Lung microvascular endothelial cell (primary cell): ENCODE results near the gene MYO5A. TPM values are rescaled to one million over a fixed set of nuclear protein-coding genes. Genes with fewer than 3 reads are reported as not detected.
A peak's percentile ranks its signal among the peaks of the same experiment; 100 is the strongest.
"Not testable (repeated sequence)": the region's sequence is repeated elsewhere in the genome, so short reads cannot be mapped to it uniquely, and the experiment has no call there.

ENCODE experiments used
- DNase-seq, 2 donors: peaks; one replicate each; pipeline versions ENCODE4 v3.0.0 to v3.0.0-alpha.2; 2010; ENCODE audit warnings: low read depth in 2 of 2
- total RNA-seq: library from RNA; depleted of rRNA; stranded (reverse); fragments of >200 nt; gene quantifications from 2 replicates; pipeline ENCODE4 v1.2.1, GENCODE V29; 2014

The MYO5A gene
- total RNA-seq, 1 donor from 2014 or later: 21.2 TPM

DNA sequence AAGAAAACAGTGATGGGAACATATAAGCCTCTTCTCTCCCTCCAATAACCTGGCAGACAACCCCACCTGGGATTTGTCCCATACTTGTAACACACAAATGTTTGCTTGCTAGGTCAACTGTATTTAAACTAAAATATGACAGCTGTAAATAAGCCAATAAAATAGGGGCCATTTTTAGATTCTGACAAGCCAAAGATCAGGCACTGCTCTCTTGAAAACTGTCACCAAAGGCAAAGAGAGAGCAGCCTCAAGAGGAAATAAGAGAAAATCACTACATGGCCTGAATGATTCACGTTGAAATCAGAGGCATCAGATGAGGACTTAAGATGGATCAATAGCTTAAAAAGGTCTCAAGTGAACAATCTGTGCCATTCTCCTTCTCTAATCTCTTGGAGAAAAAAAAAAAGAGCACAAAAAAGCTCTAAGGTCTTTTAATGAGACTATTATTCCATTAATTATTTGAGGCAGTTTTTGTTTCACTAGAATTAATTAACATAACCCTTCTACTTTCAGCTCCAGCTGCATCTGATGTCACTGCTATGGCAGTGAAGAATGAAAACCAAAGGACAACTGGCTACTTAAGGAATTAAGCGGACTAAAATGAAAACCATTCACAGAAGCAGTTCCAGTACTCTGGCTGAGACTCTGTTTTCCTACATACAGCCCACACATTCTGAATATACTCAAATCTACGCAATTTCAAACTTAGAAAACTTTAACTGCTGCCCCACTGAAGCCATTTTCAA lies 19.0 kb downstream of the MYO5A start:
- no peak for DNase-seq

DNA sequence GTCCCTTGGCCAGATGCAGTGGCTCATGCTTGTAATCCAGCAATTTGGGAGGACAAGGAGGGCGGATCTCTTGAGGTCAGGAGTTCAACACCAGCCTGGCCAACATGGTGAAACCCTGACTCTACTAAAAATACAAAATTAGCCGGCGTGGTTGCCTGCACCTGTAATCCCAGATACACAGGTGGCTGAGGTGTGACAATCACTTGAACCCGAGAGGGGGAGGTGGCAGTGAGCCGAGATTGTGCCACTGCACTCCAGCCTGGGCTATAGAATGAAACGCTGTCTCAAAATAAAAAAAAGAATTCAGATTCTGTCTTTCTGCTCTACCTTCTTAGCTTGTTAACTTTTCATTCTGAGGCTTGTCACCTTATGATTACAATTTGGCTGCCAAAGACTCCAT lies 22.1 kb downstream of the MYO5A start:
- no peak for DNase-seq

DNA sequence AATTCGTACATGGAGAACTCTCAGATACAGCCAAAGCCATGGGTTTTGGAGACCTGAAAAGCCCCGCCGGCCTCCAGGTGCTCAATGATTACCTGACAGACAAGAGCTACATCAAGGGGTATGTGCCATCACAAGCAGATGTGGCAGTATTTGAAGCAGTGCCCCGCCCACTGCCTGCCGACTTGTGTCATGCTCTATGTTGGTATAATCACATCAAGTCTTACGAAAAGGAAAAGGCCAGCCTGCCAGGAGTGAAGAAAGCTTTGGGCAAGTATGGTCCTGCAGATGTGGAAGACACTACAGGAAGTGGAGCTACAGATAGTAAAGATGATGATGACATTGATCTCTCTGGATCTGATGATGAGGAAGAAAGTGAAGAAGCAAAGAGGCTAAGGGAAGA lies 23.5 kb downstream of the MYO5A start:
- DNase-seq: no peak

DNA sequence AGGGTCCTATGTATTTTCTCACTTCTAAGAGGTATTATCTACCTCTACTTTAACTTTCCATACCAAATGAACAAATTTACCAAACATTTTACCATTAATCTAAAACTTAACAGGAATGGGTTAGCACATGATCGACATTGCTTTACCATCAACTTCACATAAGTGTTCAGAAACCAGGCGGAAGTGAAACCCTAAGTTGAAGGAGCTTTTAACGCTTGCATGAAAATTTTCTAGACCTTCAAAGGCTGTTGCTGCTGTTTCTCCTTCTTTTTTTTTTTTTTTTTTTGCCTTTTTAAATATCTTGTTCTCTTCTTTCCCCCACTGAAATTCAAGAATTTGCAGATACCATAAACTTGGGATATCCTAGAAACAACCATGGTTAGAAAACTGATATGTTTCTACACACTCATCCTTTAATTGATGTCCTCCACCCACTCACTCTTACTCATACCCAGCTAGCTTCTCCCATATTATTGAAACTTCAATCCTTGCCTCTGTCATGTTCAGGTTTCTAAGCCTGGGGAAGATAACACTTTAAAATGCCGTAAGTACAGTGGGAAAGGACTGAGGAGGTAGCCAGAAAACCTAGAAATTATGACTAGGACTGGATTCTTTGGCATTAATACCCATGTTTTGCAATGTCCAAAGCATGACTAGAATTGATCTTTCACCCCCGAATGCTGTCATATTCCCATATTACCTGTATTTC lies 24.7 kb downstream of the MYO5A start:
- DNase-seq: no peak

DNA sequence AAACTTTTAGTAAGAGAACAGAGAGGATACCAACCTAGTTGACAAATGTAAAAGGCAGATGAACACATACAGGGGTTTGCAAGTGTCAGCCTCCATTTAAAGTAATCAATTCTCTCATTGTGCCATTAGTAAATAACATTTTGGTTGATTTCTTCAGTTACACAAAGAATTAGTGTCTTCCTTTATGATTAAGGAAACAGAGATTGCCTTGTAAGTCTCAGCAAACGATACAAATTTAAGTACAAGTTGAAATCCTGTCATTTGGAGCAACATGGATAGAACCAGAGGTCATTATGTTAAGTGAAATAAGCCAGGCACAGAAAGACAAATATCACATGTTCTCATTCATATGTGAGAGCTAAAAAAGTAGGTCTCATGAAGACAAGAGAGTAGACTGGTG lies 26.1 kb downstream of the MYO5A start:
- no peak for DNase-seq

DNA sequence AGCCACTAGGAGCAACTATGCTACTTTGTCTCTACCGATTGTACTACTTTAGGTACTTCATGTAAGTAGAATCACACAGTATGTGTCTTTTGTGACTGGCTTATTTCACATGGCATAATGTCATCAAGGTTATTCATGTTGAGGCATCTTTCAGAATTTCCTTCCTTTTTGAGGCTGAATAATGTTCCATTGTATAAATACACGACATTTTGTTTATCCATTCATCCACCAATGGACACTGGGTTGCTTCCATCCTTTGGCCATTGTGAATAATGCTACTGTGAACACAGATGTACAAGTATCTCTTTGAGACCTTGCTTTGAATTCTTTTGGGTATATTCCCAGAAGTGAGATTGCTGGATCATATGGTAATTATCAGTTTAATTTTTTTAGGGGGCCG lies 29.2 kb downstream of the MYO5A start:
- no peak for DNase-seq

DNA sequence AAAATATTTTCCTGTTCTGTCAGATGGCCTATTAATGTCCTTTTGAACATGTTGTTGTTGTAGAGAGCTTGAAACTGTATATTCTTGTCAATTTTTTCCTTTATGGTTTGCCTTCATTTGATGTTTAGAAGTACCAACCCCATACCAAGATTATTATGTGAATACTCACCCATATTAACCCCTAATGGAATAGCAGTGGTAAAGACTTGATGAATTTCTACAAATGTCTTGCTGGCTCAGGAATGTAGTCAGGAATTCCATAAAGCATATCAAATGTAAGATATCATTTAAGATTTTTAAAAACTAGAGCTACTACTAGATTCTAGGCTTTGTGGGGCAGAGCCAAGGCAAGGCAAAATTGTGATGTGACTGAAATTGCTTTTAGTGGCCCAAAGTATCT lies 30.0 kb downstream of the MYO5A start:
- no peak for DNase-seq

DNA sequence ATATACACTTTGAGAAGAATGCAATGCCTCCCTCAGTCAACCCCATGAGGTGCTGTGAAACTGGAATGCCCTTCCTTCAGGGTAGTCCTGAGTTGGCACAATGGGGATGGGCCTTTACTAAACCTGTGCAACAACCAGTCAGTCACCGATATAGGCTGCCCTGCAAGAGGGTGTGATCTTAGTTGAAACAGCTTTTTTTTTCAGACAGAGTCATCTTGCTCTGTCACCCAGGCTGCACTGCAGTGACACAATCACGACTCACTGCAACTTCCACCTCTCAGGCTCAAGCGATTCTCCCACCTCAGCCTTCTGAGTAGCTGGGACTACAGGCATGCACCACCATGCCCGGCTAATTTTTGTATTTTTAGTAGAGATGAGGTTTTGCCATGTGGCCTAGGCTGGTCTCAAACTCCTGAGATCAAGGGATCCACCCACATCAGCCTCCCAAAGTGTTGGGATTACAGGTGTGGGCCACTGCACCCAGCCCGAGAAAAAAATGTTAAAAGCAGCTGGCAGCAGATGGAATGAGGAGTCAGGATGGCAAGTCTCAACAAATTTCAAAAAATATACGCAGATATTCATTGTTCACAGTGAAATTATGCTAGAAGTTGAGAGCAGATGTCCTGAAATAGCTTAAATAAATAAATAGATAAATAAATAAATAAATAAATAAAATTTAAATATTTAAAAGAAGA lies 31.8 kb downstream of the MYO5A start:
- peak in 1 of 2 donors; percentile 34 for DNase-seq

DNA sequence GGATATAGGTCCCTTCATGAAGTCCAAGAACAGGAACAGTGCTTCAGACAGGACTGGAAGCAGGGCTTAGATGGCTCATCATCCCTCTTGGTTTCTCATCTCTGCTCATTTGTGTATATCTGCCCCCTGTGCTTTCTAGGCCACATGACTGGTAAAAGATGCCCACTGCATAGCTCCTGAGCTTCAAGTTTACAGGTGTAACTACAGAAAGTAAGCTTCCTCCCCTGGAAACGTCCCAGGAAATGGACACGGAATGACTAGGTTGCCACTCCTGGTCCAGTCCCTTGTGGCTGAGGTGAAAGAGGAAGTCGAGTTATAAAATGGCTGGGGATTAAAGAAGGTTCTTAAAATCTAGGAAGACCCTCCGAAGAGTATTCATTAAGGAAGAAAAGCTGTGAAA lies 32.5 kb downstream of the MYO5A start:
- DNase-seq: no peak

DNA sequence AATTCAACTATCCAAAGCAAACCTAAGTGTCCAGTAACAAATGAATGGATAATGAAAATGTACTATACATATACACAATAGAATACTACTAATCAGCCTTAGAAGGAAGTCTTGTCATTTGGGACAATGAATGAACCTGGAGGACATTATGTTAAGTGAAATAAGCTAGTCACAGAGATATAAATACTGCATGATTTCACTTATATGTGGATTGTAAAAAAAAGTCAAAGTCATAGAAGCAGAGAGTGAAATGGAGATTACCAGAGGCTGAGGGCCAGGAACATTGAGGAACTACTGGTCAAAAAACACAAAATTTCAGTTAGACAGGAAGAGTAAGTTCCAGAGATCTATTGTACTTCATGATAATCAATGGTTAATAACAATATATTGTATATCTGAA lies 33.6 kb downstream of the MYO5A start:
- no peak for DNase-seq

DNA sequence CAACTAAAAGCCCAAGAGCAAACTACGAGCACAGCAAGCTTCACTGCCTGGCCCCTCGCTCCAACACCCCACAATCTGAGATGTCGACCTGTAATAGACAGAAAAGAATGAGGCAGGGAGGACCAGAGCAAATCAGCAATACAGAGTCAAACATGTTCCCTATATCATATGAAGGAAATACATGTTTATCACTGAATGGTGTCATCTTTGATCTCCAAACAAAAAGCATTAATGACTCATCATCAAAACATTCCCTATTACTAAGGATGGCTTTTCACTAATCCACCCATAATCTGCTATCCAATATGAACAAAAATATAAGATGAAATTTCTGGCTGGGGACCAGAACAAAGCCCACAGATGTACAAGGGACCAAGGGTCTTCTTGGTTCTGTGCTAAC lies 34.7 kb downstream of the MYO5A start:
- peak; percentile 54 to 62 for DNase-seq

DNA sequence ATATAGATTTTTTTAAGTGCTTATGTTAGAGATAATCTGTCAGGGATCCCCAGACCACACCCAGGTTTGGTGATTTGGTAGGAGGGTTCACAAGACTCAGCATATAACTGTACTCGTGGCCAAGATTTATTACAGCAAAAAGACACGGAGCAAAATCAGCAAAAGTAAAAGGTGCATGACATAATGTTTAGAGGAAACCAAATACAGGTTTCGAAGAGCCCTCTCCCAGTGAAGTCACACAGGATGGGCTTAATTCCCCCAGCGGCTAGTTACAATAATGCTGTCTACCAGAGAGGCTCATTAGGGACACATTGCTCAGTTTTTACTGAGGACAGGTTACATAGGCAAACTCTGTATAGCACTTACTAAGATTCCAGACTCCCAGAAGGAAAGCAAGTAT lies 36.5 kb downstream of the MYO5A start:
- peak; percentile 41 to 50 for DNase-seq

DNA sequence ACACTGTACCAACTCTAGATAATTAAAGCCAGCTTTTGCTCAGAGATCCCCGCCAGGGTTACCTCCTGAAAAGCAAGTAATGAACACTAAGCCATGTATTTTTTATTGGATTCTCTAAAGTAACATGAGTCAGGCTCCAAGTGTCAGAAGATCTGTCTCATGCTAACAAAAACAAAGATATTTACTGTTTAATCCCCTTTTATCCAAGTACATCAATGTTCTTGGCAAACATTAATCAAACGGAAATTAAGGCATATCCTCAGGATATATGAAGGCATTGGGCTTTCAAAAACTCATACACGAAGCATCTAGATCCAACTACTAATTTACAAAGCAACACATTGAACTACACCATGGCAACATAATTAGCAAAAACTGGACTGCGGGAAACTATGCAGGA lies 37.2 kb downstream of the MYO5A start:
- DNase-seq: peak; percentile 80 to 94

DNA sequence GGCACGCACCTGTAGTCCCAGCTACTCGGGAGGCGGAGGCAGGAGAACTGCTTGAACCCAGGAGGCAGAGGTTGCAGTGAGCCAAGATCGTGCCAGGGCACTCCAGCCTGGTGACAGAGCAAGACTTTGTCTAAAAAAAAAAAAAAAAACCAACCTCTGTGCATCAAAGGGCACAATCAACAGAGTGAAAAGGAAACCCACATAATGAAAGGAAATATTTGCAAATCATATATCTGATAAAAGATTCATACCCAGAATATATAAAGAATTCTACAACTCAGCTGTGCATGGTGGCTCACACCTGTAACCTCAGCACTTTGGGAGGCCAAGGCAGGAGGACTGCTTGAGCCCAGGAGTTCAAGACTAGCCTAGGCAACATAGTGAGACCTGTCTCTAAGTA lies 39.2 kb downstream of the MYO5A start:
- DNase-seq: not testable (repeated sequence)

DNA sequence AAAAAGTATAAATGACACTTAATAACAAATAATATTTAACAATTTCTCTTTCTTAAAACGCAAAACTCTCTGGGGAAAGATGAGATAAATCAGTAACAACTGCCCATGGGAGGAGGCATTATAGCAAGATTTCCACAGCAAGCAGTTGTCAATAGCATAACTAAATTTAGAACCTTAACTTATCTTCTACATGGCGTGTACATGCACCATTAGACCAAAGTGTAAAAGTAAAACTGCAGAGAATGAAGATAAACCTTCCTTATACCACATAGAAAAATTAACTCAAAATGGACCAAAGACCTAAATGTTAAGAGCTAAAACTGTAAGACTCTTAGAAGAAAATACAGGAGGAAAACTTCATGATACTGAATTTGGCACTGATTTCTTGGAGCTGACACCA lies 39.9 kb downstream of the MYO5A start:
- DNase-seq: no peak

DNA sequence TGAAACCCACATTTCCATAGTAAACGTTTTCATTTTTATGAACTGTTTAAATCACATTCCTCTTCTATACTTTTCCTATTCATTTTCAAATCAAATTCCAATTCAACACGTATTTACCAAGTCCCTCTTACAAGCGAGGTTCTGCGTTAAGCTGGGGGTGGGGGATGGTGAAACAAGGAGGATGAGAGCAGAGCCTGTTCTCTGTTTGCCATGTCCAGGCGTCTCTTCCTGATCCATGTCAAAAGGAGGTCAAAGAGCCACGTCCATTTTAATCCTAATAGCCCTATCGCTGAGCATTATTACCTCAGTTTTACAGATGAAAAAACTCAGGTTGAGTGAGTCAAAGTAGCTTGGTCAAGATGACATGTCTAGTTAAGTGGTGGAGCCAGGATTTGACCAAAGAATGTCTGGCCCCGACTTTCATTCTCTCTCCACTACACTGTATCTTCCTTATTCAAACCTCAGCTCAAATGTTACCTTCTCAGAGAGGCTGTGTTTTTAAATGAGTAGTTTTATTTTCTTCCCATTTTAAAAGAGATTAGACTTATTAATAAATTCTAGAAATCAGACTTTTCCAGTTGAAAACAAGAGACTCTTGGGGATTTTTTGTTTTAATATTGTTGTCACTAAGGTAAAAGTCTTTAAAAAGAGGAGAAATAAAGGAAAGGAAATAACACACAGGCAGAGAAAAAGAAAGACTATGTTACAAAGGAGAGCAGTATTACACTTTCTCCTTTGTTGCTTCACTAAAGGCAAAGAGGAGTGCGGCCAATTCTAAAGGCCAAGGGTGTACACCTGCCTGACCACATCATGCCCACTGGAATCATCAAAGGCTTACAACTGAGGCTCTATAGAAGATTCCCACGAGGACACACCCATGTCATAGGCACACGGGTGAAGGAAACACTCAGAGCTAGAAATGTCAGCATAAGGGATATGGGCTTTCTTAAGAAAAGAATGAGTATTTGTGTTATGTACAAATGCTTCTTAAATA lies 42.4 kb downstream of the MYO5A start:
- peak in 1 of 2 donors; percentile 23 for DNase-seq

DNA sequence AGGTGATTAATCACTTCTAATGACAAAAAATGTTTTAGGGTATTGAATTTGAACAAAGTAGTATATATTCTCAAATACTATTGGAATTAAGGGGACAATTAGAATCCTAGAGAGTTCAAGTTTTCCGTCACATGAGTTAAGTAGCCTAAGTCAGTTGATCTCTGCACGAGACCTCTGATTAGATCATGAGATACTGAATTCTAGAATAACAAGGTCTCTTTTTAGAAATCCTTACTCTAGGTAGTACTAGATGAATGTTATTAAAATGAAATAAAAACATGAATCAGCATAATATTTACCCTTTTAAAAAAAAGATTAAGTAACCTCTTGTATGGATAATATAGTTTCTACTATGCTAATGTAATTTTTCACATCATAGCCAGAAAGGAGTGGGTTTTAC lies 43.4 kb downstream of the MYO5A start:
- no peak for DNase-seq

DNA sequence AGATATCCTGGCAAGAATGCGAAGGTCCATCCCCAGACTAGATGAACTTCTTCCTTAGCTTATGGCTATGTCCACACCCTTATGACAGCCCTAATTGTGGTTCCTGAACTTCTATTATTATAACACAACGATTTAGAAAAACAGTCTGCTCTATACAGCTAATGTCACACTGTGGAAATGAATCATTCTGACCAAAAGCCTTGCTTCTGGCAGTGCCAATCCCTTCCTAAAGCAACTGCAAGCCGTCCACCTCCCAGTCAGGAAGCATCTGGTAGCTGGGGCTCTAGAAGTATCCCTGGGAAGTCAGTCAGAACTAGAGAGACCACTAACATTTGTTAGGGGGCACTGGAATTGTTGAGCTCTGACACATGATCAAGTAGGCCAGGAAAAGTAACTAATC lies 45.0 kb downstream of the MYO5A start:
- DNase-seq: peak; percentile 85 to 98

DNA sequence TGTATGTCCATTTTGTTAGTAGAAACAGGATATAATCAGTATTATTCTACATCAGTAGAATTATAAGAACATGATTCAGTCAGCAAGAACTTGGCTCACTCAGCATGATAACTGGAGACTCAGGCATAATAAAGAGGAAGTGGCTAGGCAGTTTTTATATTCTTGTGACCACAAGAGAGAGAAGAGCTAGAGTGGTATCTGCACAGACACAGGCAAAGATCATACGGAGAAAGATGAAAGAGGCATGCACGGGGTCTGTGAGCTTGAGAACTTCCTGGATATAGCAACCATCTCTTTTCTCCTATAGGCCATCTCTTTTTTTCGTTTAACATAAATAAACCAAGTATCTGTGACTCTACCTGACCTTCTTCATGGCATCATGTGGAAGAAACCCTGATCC lies 46.8 kb downstream of the MYO5A start:
- DNase-seq: peak in 1 of 2 donors; percentile 78

DNA sequence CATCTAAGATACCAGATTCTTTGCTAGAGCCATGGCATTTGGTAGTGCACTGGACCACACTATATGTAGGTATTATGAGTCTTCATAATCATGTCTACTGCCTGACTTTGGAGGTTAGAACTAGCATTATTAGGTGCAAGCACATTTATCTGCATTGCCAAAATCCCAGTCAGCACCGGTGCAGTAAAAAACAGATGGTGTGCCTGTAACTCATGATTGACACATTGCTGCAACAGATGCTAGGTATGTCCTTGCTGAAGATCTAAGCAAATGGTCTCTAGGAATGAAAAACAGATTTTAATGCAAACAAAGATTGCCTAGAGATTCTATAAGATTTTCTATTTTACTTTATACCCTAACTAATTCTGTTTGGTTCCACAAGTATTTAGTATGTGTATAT lies 47.7 kb downstream of the MYO5A start:
- no peak for DNase-seq

DNA sequence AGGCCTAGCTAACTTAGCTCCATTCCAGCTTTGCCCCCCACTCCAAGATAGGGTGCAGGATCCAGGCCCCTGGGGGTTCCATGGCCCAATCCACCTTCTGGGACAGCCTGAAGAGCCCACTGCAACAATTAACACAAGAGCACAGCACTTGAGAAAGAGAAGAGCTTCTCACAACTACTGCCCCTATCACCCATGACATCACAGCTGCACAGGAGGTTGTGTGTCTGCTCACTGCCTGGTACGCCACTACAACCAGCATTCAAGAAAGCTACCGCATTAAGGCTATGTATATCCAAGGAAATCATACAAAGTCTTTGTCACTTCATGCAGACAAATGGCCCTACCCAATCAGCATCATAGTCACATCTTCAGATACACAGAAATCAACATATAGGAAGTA lies 62.0 kb downstream of the MYO5A start:
- no peak for DNase-seq
